ENCODE data around the gene PRLHR. TPM values are rescaled to one million over a fixed set of nuclear protein-coding genes. Genes with fewer than 3 reads are reported as not detected.

The PRLHR gene
- total and polyA plus RNA-seq, 10 donors, result not detected

- 11 to 28% (median 25%) methylated on average over 15 to 22 of the region's 22 CpGs for WGBS, 5 donors
- no peak for TF ChIP-seq POLR2AphosphoS5 (IDR thresholded peaks at IDR 0.05)
- no peak for TF ChIP-seq POLR2A (IDR thresholded peaks at IDR 0.05)
- no peak for TF ChIP-seq CTCF (IDR thresholded peaks at IDR 0.05 in 8 of 11, conservative IDR thresholded peaks at IDR 0.05 in 3 of 11)
- intact Hi-C loops (cut with DNase I; ENCODE audit: low total_unique reads), result no loop called here
- Histone ChIP-seq H3K9me3 (peaks cover 0 to 14% (median 0%) of the 10 kb centered on the region in 8 donors), H3K27me3 (replicated peaks in 1 of 7) (peaks cover 8 to 90% (median 43%) of the 10 kb centered on the region in 7 donors), H3K36me3 (no peaks in the 10 kb centered on the region), H3K4me1 (peaks cover 0 to 20% (median 6%) of the 10 kb centered on the region in 6 donors), H3K4me3 (no peak overlapping the region), H3K27ac (no peak overlapping the region)
- no peak for DNase-seq
Observed at GRCh38 chr10:118595064-118595420, 406 bp downstream of the PRLHR start.

DNA sequence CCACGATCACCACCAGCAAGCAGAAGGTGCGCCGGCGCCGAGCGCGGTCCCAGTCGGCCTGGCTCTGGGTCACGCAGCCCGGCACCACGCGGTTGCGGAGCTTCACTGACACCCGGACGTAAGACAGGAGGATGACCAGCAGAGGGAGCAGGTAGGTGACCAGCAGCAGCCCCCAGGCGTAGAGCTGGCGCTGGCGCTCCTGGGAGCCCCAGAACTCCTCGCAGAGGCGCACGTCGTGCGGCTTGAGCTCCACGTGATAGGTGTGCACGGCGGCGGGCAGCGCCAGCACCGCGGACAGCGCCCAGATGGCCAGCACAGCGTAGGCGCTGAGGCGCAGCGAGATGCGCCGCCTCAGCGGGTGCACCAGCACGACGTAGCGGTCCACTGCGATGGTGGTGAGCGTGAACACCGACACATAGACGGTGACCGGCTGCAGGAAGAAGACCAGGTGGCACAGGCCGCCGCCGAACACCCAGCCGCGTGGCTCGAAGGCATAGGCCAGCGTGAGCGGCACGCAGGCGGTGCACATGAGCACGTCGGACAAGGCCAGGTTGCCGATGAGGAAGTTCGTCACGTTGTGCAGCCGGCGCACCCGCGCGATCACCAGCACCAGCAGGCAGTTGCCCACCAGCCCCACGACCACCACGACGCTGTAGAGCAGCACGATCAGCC is 920 bp downstream of the PRLHR start:
- WGBS, 5 donors, result 16 to 27% (median 18%) methylated on average over 35 to 70 of the region's 70 CpGs
- TF ChIP-seq POLR2A (IDR thresholded peaks at IDR 0.05) (no peak), CTCF (IDR thresholded peaks at IDR 0.05 in 8 of 11, conservative IDR thresholded peaks at IDR 0.05 in 3 of 11) (peak in 4 of 11 experiments; percentile 14 to 42 (median 16)), POLR2AphosphoS5 (IDR thresholded peaks at IDR 0.05) (no peak)
- no peak overlapping the region for H3K27ac ChIP-seq
- H3K36me3 ChIP-seq, result no peaks in the 10 kb centered on the region
- peaks cover 0 to 20% (median 6%) of the 10 kb centered on the region in 6 donors for H3K4me1 ChIP-seq
- H3K27me3 ChIP-seq (replicated peaks in 1 of 7), result peaks cover 8 to 89% (median 43%) of the 10 kb centered on the region in 7 donors
- no peak for DNase-seq
- peaks cover 0 to 14% (median 0%) of the 10 kb centered on the region in 8 donors for H3K9me3 ChIP-seq
- intact Hi-C loops (cut with DNase I; ENCODE audit: low total_unique reads), result no loop called here
- no peak overlapping the region for H3K4me3 ChIP-seq

- H3K27me3 ChIP-seq (replicated peaks in 1 of 7), result peaks cover 8 to 84% (median 43%) of the 10 kb centered on the region in 7 donors
- DNase-seq, result no peak
- WGBS, 5 donors, result 80 to 91% (median 90%) methylated on average over 2 of the region's 2 CpGs
- TF ChIP-seq POLR2AphosphoS5 (IDR thresholded peaks at IDR 0.05) (no peak), CTCF (IDR thresholded peaks at IDR 0.05 in 8 of 11, conservative IDR thresholded peaks at IDR 0.05 in 3 of 11) (no peak), POLR2A (IDR thresholded peaks at IDR 0.05) (no peak)
- H3K36me3 ChIP-seq, result no peaks in the 10 kb centered on the region
- peaks cover 0 to 14% (median 0%) of the 10 kb centered on the region in 8 donors for H3K9me3 ChIP-seq
- intact Hi-C loops (cut with DNase I; ENCODE audit: low total_unique reads), result no loop called here
- peaks cover 0 to 20% (median 6%) of the 10 kb centered on the region in 6 donors for H3K4me1 ChIP-seq
- H3K27ac ChIP-seq, result no peak overlapping the region
- no peak overlapping the region for H3K4me3 ChIP-seq
Observed at GRCh38 chr10:118592675-118593330, 2.6 kb downstream of the PRLHR start.

DNA sequence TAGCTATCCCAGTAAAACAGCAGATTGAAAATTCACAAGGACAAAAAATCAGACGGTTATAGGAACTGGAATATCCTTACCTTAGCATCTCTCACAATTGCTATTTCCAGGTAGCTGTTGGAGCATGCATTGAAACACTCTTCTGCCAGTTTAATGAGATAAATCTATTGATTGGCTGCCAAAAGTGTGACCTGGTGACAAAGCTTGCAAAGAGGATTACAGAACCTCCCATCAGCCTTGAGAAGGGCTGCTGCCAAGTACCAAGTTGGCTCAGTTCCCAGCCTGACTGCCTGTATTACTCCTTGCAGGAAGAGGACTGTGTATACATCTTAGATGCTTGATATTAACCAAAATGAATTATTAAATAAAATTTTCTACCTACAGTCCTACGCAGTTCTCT is 5.1 kb downstream of the PRLHR start:
- Histone ChIP-seq H3K27ac (no peak overlapping the region), H3K9me3 (peaks cover 0 to 10% (median 0%) of the 10 kb centered on the region in 8 donors), H3K4me1 (peaks cover 0 to 9% (median 4%) of the 10 kb centered on the region in 6 donors), H3K27me3 (replicated peaks in 1 of 7) (peaks cover 0 to 71% (median 21%) of the 10 kb centered on the region in 7 donors), H3K36me3 (no peaks in the 10 kb centered on the region), H3K4me3 (no peak overlapping the region)
- no peak for DNase-seq
- WGBS, 5 donors, result 59 to 75% (median 67%) methylated on average over 2 of the region's 2 CpGs
- TF ChIP-seq POLR2A (IDR thresholded peaks at IDR 0.05) (no peak), POLR2AphosphoS5 (IDR thresholded peaks at IDR 0.05) (no peak), CTCF (IDR thresholded peaks at IDR 0.05 in 8 of 11, conservative IDR thresholded peaks at IDR 0.05 in 3 of 11) (no peak)
- intact Hi-C loops (cut with DNase I; ENCODE audit: low total_unique reads), result no loop called here

Data from spleen (tissue), 11 donors.